AG04450 (cell line): ENCODE results near the gene GALNT1. TPM values are rescaled to one million over a fixed set of nuclear protein-coding genes. Genes with fewer than 3 reads are reported as not detected.

Experiments
- CTCF ChIA-PET: fragments of 300-600, 350-600 bp; formaldehyde crosslinking; extraction: SDS; loops from one replicate; lab custom pipeline; 2022; ENCODE audit warnings: antibody characterized with exemption, inconsistent platforms; lab: Charles Lee
- POLR2A ChIA-PET: fragments of 350-600 bp; formaldehyde crosslinking; extraction: SDS; loops from one replicate; lab custom pipeline; 2021; ENCODE audit warnings: antibody characterized with exemption, inconsistent platforms; lab: Yijun Ruan, JAX
- DNase-seq: peaks from one replicate; pipeline ENCODE4 v3.0.0-alpha.2; 2011; ENCODE audit warnings: low read depth, low spot score
- H3K27ac ChIP-seq: one replicate; pipeline ENCODE4 v1.5.1; 2012; ENCODE audit warnings: low read depth, low read length, control low read depth
- H3K27me3 ChIP-seq: one replicate; pipeline ENCODE4 v1.6.0; 2012; ENCODE audit warnings: low read length; ENCODE audit not compliant: control insufficient read depth, insufficient read depth
- H3K4me3 ChIP-seq: 2 replicates; pipeline ENCODE4 v1.5.1; 2011; ENCODE audit warnings: mild to moderate bottlenecking, low read depth, low read length, control low read depth
- H3K9me3 ChIP-seq: 2 replicates; pipeline ENCODE4 v1.5.1; 2012; ENCODE audit warnings: low read length; ENCODE audit not compliant: control insufficient read depth, insufficient read depth
- polyA plus RNA-seq: library from polyadenylated mRNA; depleted of rRNA; stranded (reverse); fragments of >200 nt; gene quantifications from 2 replicates; pipeline ENCODE4 v1.2.3, GENCODE V29; 2011
- TF ChIP-seq, protein P1 (sequence below): IDR thresholded peaks from 2 replicates; pipeline ENCODE4 v1.5.1; 2011; ENCODE audit warnings: low read depth, low read length, control low read depth, inconsistent platforms

The GALNT1 gene
- polyA plus RNA-seq, 1 experiment, result 69.5 TPM

GRCh38 chr18:35736696-35737095 lies 155.2 kb downstream of the GALNT1 start:
- Histone ChIP-seq H3K9me3 (no peaks in the 10 kb centered on the region), H3K27ac (no peak overlapping the region), H3K4me3 (no peak overlapping the region), H3K27me3 (no peaks in the 10 kb centered on the region)
- DNase-seq, result no peak
- ChIA-PET CTCF (no interaction called here), POLR2A (no interaction called here)
- TF ChIP-seq, protein P1, sequence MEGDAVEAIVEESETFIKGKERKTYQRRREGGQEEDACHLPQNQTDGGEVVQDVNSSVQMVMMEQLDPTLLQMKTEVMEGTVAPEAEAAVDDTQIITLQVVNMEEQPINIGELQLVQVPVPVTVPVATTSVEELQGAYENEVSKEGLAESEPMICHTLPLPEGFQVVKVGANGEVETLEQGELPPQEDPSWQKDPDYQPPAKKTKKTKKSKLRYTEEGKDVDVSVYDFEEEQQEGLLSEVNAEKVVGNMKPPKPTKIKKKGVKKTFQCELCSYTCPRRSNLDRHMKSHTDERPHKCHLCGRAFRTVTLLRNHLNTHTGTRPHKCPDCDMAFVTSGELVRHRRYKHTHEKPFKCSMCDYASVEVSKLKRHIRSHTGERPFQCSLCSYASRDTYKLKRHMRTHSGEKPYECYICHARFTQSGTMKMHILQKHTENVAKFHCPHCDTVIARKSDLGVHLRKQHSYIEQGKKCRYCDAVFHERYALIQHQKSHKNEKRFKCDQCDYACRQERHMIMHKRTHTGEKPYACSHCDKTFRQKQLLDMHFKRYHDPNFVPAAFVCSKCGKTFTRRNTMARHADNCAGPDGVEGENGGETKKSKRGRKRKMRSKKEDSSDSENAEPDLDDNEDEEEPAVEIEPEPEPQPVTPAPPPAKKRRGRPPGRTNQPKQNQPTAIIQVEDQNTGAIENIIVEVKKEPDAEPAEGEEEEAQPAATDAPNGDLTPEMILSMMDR, result no peak

- POLR2A ChIA-PET, result no interaction called here
- H3K27me3 ChIP-seq, result no peaks in the 10 kb centered on the region
- no peak for DNase-seq
- CTCF ChIA-PET, result interaction anchor here (2.0 kb wide), 1 partner anchor 17 kb away, joined by 16 read pairs; no protein-coding TSS in a partner anchor
- no peak overlapping the region for H3K4me3 ChIP-seq
- no peak overlapping the region for H3K27ac ChIP-seq
- TF ChIP-seq, protein P1, result no peak
- no peaks in the 10 kb centered on the region for H3K9me3 ChIP-seq
Measured at GRCh38 chr18:35739778-35740177, 158.2 kb downstream of the GALNT1 start.

GRCh38 chr18:35740656-35741055 lies 159.1 kb downstream of the GALNT1 start:
- ChIA-PET POLR2A (no interaction called here), CTCF (interaction anchor here (2.0 kb wide), 1 partner anchor 16 kb away, joined by 16 read pairs; no protein-coding TSS in a partner anchor)
- DNase-seq, result no peak

GRCh38 chr18:35743916-35744315 lies 162.4 kb downstream of the GALNT1 start:
- CTCF ChIA-PET, result no interaction called here
- no peaks in the 10 kb centered on the region; the same call in 1 of the 2 replicates for H3K9me3 ChIP-seq
- TF ChIP-seq, protein P1, result no peak
- no peak overlapping the region for H3K27ac ChIP-seq
- no peak overlapping the region for H3K4me3 ChIP-seq
- DNase-seq, result no peak
- peaks cover 2% of the 10 kb centered on the region for H3K27me3 ChIP-seq
- POLR2A ChIA-PET, result no interaction called here

More at GRCh38 chr18:35740656-35741055, 159.1 kb downstream of the GALNT1 start:
- H3K9me3 ChIP-seq, result no peaks in the 10 kb centered on the region
- H3K27me3 ChIP-seq, result no peaks in the 10 kb centered on the region
- H3K4me3 ChIP-seq, result no peak overlapping the region
- H3K27ac ChIP-seq, result no peak overlapping the region
- TF ChIP-seq, protein P1, result no peak

GRCh38 chr18:35745814-35746213 lies 164.3 kb downstream of the GALNT1 start:
- DNase-seq, result no peak
- H3K4me3 ChIP-seq, result no peak overlapping the region
- H3K9me3 ChIP-seq, result no peaks in the 10 kb centered on the region; the same call in 1 of the 2 replicates
- TF ChIP-seq, protein P1, result no peak
- H3K27ac ChIP-seq, result no peak overlapping the region
- CTCF ChIA-PET, result interaction anchor here (0.7 to 2.1 kb wide), 4 partner anchors 10 to 205 kb away, joined by 3 to 5 read pairs (median 4); no protein-coding TSS in a partner anchor
- POLR2A ChIA-PET, result no interaction called here
- H3K27me3 ChIP-seq, result peaks cover 2% of the 10 kb centered on the region
